ENCODE data around the gene B4GALNT4.
"Not testable (repeated sequence)": the region's sequence is repeated elsewhere in the genome, so short reads cannot be mapped to it uniquely, and the experiment has no call there.

B4GALNT4 gene

GRCh38 chr11:376531-377173 is 7.4 kb downstream of the B4GALNT4 start:
- DNase-seq (ENCODE audit: low spot score), result no peak

- no peak for DNase-seq (ENCODE audit: low spot score)
These were observed 8.0 kb downstream of the B4GALNT4 start for GRCh38 chr11:377174-377865.

DNA sequence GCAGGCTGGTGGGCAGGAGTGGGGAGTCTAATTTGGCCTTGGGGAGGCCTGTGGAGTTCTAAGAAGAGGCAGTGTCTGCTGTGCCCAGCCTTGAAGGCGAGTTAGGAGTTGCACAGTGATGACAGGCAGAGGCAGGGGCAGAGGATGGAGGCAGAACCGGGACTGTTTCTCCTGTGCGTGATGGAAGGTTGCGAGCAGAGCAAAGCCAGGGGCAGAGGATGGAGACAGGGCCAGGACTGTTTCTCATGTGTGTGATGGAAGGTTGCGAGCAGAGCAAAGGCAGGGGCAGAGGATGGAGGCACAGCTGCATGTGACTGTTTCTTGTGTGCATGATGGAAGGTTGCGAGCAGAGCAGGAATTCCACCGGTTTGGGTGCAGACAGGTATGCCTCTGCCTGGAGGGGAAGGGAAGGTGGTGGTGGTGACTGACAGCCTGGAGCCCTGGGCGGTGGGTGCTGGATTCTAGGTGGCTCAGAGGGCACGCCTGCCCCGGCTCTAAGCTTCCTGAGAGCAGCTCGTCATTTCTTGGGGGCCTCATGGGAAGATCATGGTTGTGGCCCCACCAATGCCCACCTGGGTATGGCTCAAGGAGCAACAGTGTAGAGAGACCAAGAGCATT is 8.7 kb downstream of the B4GALNT4 start:
- DNase-seq (ENCODE audit: low spot score), result no peak

DNA sequence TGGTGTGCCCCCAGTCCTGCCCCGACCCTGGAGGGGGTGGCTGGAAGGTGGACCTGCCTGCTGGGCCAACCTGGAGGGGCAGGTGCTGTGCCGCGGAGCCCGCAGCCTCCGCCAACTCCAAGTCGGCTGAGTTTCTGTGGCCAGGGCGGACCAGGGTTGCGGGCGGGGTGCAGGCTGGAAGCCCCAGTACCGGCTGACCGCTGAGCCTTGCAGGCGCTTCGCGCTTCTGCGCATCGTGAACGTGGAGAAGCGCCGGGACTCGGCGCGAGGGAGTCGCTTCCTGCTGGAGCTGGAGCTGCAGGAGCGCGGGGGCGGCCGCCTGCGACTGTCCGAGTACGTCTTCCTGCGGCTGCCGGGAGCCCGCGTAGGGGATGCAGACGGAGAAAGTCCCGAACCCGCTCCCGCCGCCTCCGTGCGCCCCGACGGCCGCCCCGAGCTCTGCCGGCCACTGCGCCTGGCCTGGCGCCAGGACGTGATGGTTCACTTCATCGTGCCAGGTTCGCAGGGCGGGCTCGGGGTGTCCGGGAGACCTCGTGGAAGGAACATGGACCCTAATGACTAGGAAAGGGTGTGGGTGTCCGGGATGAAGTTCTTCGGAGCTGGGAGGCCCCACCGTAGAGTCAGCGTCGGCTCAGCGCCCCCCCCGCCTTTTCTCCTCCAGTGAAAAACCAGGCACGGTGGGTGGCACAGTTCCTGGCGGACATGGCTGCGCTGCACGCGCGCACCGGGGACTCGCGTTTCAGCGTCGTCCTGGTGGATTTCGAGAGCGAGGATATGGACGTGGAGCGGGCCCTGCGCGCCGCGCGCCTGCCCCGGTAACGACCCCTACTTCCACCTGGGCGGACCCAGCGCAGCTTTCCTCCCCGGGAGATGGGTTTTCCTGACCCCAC is 10.2 kb downstream of the B4GALNT4 start:
- DNase-seq (ENCODE audit: low spot score), result no peak

GRCh38 chr11:380095-380480 is 10.8 kb downstream of the B4GALNT4 start:
- no peak for DNase-seq (ENCODE audit: low spot score)

DNA sequence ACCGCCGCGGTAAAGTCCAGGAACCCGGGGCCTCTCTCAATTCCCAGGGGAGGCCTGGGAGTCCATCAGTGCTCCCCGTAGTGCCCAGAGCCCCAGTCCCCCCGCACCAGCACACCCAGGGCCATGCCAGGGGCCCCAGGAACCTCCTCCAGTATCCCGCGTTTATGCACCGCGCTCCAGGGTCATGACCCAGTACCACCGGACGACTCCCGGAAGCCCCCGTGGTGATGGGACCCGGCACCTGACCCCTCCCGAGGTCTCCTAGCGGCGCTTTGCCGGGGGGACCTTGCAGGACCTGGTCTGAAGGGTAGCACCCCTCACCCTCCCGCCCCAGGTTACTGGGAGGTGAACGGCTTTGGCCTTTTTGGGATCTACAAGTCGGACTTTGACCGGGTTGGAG is 11.2 kb downstream of the B4GALNT4 start:
- no peak for DNase-seq (ENCODE audit: low spot score)

- DNase-seq (ENCODE audit: low spot score), result no peak
These were observed 11.7 kb downstream of the B4GALNT4 start for GRCh38 chr11:380996-381395.

- DNase-seq (ENCODE audit: low spot score), result no peak
These were observed 12.3 kb downstream of the B4GALNT4 start for GRCh38 chr11:381501-382072.

GRCh38 chr11:382081-382629 is 12.9 kb downstream of the B4GALNT4 start:
- DNase-seq (ENCODE audit: low spot score), result no peak

DNA sequence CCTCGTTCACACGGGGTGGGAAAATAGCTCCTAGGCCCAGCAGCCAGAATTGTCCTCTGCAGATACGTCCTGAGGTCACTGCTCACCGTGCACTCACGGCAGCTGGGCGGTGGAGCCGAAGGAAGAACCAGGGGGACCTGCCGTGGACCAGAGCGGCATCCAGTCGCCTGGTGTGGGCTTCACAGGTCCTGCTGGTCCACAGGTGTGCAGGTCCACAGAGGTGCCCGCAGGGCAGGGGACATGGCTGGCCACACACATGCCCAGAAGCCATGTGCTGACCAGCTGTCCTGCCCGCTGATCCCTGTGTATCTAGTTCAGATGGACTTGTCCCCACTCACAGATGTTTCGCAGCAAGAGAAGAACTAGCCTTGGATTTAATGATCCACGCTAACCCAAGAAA is 14.1 kb downstream of the B4GALNT4 start:
- no peak for DNase-seq (ENCODE audit: low spot score)

DNA sequence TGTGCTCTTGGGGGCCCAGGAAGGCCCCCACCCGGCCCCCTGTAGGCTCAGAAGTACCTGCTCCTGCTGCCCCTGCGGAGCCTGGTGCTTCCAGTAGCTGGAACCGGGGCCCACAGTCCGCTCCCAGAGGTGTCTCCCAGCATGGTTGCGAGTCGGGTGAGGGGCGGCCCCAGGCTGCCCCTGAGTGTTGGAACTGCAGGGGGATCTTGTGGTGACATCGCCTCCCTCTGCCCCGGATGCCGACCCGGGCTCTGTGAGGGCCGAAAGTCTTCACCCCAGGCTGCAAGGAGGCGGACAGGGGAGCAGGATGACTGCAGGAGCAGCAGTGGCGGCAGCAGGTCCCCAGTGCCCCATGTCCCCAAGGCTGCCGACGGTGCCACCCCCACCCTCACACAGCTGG is 15.2 kb downstream of the B4GALNT4 start:
- no peak for DNase-seq (ENCODE audit: low spot score)

DNA sequence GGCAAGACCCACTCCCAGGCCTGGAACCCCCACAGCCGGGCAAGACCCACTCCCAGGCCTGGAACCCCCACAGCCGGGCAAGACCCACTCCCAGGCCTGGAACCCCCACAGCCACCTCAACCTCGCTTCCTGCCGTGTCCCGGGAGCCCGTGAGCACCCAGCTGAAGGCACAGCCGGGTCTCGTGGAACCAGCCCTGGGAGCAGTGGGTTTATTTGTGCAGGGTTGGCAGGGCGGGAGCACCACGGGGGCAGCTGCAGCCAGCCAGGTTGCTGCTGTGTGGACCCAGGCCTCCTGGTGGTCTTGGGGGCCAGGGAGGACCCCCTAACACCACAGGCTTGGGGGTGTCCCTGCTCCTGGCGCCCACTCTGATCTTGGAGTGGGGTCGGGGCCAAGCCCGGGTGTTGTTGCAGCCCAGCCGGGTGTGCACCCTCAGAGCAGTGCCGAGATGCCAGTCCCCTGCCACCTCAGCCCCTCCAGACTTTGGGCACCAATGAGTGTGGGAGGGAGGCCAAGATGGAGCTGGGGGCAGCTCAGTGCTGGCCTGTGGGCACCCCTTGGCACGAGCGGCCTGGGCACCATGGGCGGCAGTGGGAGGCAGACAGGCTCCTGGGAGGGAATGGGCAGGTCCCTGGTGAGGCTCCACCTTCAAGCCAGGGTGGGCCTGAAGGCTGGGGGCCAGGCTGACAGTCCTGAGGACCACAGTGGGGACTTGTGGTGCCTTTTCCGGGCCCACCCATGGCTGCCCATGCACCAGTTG is 16.5 kb downstream of the B4GALNT4 start:
- DNase-seq (ENCODE audit: low spot score), result no peak

DNA sequence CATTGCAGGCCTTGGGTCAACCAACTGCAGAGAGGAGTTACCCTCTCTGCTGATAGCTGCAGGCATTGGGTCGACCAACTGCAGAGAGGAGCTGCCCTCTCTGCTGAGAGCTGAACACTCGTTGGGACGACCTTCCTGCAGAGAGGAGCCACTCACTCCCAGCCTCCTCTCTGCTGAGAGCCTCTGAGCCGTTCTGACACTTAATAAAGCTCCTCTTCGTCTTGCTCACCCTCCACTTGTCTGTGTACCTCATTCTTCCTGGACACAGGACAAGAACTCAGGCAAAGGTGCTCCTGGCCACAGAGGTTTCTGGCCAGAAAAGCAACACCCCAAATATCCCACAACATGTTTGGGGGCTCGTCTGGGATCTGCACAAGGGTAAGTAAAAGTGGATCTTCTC is 17.2 kb downstream of the B4GALNT4 start:
- no peak for DNase-seq (ENCODE audit: low spot score)

DNA sequence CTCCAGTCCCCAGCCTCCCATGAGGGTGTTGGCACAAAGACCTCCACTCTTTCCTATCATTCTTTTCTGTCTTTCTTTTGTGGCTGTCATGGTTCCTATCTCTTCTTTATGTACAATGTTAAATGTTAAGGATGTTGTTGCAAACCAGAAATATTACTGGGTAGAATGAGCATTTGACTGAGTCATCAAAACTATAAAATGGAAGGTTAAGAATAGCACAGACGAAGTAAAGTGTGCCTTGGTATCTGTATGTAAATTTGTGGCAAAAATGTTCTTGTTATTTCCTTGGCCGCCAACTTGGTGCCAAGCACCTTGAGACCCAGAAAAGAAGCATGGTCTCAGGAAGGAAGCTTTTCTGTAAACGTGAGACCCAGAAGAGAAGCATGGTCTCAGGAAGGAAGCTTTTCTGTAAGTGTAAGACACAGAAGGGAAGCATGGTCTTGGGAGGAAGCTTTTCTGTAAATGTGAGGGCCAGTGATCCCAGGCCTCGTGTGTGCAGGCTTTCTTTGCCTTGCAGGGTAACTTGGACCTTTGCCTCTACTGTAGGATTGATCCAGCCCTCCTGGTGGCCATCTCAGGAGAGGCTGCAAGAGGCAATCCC is 18.0 kb downstream of the B4GALNT4 start:
- no peak for DNase-seq (ENCODE audit: low spot score)

- DNase-seq (ENCODE audit: low spot score), result not testable (repeated sequence)
These were observed 20.1 kb downstream of the B4GALNT4 start for GRCh38 chr11:389369-389768.

- no peak for DNase-seq (ENCODE audit: low spot score)
These were observed 20.9 kb downstream of the B4GALNT4 start for GRCh38 chr11:390175-390574.

- DNase-seq (ENCODE audit: low spot score), result no peak
These were observed 22.1 kb downstream of the B4GALNT4 start for GRCh38 chr11:391117-392017.

DNA sequence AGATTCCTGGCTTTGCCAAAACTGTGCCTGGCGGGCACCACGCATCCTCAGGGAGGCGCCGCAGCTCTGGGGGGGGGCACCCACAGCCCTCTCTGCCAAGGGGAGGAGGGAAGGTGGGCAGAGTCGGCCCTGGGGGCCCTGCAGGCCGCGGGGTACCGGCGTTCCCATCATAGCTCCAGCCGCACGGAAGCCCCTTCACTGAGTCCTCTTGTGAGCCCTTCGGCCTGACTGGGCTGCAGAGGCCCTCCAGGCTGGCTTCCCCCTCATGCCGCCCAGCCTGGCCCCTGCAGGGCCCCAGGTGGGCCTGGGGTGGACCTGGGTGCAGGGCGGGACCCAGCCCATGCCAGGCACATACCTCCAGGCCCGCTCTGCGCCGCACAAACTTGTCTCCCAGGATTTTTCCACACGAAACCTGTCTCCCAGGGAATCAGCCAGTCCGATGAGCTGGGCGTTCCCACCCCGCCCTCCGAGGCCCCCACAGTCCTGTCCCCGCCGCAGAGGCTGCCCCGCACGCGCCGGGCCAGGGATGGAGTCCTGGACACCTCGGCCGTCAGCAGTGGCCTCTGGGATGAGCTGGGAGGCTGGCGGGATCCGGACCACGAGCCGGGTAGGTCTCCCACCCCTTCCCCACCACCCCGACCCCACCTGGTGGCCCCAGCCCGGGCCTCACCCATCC is 22.9 kb downstream of the B4GALNT4 start:
- DNase-seq (ENCODE audit: low spot score), result no peak
